ENCODE measurements around the gene PRR36.

- TF ChIP-seq CTCF (IDR thresholded peaks at IDR 0.05) (no peak), POLR2A (IDR thresholded peaks at IDR 0.05) (no peak)
Measured at GRCh38 chr19:7846155-7846646, 28.0 kb downstream of the PRR36 start.
